ENCODE data around the gene MCAT.

MCAT gene

GRCh38 chr22:43167001-43167589, 23.9 kb upstream of the MCAT start:
- Histone ChIP-seq H3K27ac (no peak overlapping the region), H3K4me3 (no peak overlapping the region)
- TF ChIP-seq CTCF (IDR thresholded peaks at IDR 0.05) = no peak
- no peak for DNase-seq (ENCODE audit: low spot score)

GRCh38 chr22:43166132-43166930, 23.1 kb upstream of the MCAT start:
- DNase-seq (ENCODE audit: low spot score) = no peak
- Histone ChIP-seq H3K4me3 (no peak overlapping the region), H3K27ac (no peak overlapping the region)
- TF ChIP-seq CTCF (IDR thresholded peaks at IDR 0.05) = no peak

- Histone ChIP-seq H3K27ac (no peak overlapping the region), H3K4me3 (no peak overlapping the region)
- DNase-seq (ENCODE audit: low spot score) = no peak
- no peak for TF ChIP-seq CTCF (IDR thresholded peaks at IDR 0.05)
Measured at GRCh38 chr22:43164636-43165035, 21.4 kb upstream of the MCAT start.

GRCh38 chr22:43163241-43163795, 20.1 kb upstream of the MCAT start:
- TF ChIP-seq CTCF (IDR thresholded peaks at IDR 0.05) = no peak
- peak overlapping the region in 1 of 2 donors; percentile 30 for H3K27ac ChIP-seq
- no peak for DNase-seq (ENCODE audit: low spot score)

GRCh38 chr22:43162412-43163150, 19.4 kb upstream of the MCAT start:
- DNase-seq (ENCODE audit: low spot score) = no peak
- H3K27ac ChIP-seq = no peak overlapping the region
- TF ChIP-seq CTCF (IDR thresholded peaks at IDR 0.05) = no peak
- no peak overlapping the region for H3K4me3 ChIP-seq

More at GRCh38 chr22:43163241-43163795, 20.1 kb upstream of the MCAT start:
- H3K4me3 ChIP-seq = no peak overlapping the region

- Histone ChIP-seq H3K27ac (no peak overlapping the region), H3K4me3 (no peak overlapping the region)
- DNase-seq (ENCODE audit: low spot score) = no peak
- no peak for TF ChIP-seq CTCF (IDR thresholded peaks at IDR 0.05)
Measured at GRCh38 chr22:43160497-43161126, 17.4 kb upstream of the MCAT start.

Measured in coronary artery (tissue), 2 donors.